HG03565 (cell line): Measurements from ENCODE around the gene SHISA4.
"Not testable (repeated sequence)": the region's sequence is repeated elsewhere in the genome, so short reads cannot be mapped to it uniquely, and the experiment has no call there.

Source experiments
- ATAC-seq: cut with Tn5 transposase; IDR thresholded peaks from one replicate; pipeline ENCODE4 v1.9.1; 2021; ENCODE audit warnings: mild to moderate bottlenecking, moderate library complexity; ENCODE audit not compliant: unreplicated experiment

Gene SHISA4

GRCh38 chr1:201921952-201922558 lies 33.4 kb downstream of the SHISA4 start:
- ATAC-seq: no peak

- ATAC-seq: no peak
These were observed 36.5 kb downstream of the SHISA4 start for GRCh38 chr1:201925301-201925567.

DNA sequence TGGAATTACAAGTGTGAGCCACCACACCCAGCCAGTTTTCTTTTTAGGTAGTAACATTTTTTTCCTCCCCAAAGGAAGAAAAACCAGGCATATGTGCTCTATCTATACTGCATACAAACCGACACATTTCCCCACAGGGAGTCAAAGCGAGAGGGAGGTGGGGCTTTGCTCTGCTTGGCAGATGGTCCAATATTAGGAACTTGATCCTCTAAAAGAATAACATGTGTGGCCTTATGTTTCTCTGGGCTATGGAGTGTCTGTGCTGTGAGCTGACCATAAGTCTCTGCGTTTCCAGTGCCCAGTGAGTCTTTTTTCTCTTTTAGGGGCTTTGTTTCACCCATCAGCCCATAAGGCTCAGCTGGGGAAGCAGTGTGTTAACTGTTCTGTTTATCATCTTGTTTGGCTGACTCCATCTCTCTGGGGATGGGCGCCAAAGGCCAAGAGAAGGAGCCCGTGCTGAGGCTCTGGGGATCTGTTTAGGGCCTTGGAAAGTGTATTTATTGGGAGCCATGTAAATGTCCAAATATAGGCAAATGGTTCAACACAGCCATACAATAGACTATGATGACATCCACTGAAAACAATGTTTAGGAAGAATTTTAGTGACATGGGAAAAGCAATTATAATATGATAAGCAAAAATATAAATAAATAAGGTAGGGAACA lies 37.4 kb downstream of the SHISA4 start:
- ATAC-seq: no peak

- ATAC-seq: no peak
These were observed 39.6 kb downstream of the SHISA4 start for GRCh38 chr1:201928266-201928665.

- no peak for ATAC-seq
These were observed 41.4 kb downstream of the SHISA4 start for GRCh38 chr1:201930137-201930536.

- ATAC-seq: no peak
These were observed 42.1 kb downstream of the SHISA4 start for GRCh38 chr1:201930803-201931202.

DNA sequence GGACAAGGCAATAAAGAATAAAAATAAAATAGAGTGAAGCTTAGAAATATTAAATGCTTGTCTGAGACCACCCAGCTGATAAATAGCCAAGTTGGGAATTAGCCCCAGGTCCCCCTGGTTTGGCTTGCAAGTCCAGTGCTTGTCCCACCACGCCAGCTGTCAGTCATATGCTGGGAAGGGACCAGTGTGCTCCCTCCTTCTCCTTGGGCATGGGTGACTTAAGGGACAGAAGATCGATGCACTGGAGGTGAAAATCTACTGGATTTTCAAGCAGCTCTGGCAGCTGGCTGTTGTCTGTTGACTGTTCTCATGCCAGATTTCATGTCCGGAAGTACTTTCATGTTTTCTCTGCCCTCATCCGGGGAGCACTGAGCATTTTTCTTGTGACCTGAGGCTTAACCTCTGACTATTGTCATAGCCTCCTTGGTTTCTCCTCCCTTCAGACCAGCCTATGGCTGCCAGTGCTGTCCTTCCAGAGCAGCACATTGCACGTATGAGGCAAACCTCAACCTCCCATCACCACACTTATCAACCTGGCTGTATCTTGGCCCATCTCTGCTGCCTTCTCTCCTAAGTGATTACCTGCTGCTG lies 45.2 kb downstream of the SHISA4 start:
- ATAC-seq: no peak

- no peak for ATAC-seq
These were observed 49.0 kb downstream of the SHISA4 start for GRCh38 chr1:201937624-201938213.

GRCh38 chr1:201938440-201939035 lies 49.8 kb downstream of the SHISA4 start:
- no peak for ATAC-seq

- ATAC-seq: no peak
These were observed 50.5 kb downstream of the SHISA4 start for GRCh38 chr1:201939148-201939547.

DNA sequence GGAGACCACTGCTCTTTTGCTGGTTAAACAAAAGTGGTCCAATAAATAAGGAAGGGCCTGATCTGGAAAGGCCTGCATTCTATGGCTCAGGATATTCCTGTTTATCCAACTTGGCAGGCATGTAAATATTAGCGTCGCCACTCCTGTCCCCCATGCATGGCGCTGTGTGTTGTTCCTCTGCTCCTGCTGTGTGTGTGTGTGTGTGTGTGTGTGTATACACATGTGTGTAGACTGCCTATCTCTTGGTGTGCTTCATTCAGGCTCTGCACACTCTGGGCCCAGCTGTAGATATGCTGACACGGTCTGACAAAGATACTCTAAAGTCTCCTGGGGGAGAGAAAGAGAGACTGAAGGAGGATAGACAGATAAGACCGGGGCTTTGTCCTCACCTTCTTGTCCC lies 50.9 kb downstream of the SHISA4 start:
- ATAC-seq: no peak

GRCh38 chr1:201940316-201940715 lies 51.6 kb downstream of the SHISA4 start:
- ATAC-seq: not testable (repeated sequence)

DNA sequence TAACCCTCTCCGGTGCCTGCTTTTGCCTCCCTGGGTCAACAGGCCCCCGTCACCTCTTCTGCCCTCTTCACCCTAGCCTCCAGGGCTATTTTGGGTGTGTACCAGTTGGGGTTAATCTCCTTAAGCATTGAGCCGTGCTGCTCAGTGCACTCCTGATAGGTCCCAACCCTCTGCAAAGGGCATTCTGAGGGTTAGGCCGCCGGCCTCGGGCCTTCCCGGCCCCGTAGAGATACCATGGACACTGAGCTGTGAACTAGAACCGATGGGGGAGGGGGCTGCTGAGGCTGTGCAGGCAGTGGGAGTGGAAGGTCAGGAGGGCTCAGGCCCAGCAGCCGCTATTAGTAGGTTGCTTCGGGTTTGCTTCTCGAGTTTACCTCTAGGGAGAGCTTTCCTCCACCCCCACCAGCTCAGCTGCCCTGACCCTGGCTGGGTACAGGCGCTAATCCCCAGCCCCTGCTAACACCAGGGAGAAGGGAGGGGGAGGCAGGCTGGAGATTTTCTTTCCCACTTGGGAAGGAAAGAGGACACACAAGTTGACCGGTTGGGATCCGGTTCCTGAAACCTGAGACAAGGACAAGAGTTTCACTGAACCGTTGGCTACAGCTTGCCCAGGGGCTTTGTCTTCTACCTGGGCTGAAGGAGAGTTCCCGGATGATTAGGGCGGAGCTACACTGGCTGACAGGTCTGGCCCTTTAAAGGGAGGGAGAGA lies 52.9 kb downstream of the SHISA4 start:
- ATAC-seq: no peak

- no peak for ATAC-seq
These were observed 53.4 kb downstream of the SHISA4 start for GRCh38 chr1:201942129-201942495.
